ENCODE results near the gene DNAH11.

DNAH11 gene

GRCh38 chr7:21771266-21771665 is 228.4 kb downstream of the DNAH11 start:
- H3K4me1 ChIP-seq, result peaks cover 0 to 35% (median 12%) of the 10 kb centered on the region in 10 experiments; a peak in 13 of 20 replicates
- H3K9me3 ChIP-seq (replicated peaks in 1 of 11), result no peaks in the 10 kb centered on the region
- H3K27me3 ChIP-seq, result no peaks in the 10 kb centered on the region
- H3K36me3 ChIP-seq, result no peaks in the 10 kb centered on the region
- peak overlapping the region in 2 of 11 experiments; percentile 18 to 56; a peak in 5 of 22 replicates for H3K4me2 ChIP-seq
- H3K27ac ChIP-seq, result no peak overlapping the region
- TF ChIP-seq Cebpa-rat (IDR thresholded peaks at IDR 0.05), result no peak
- no peaks in the 10 kb centered on the region for H4K20me1 ChIP-seq
- no peak overlapping the region for H3K9ac ChIP-seq
- H3K4me3 ChIP-seq, result no peak overlapping the region

- H3K4me2 ChIP-seq, result peak overlapping the region in 9 of 11 experiments; percentile 8 to 59 (median 39); a peak in 16 of 22 replicates
- H3K36me3 ChIP-seq, result no peaks in the 10 kb centered on the region
These were observed 229.2 kb downstream of the DNAH11 start for GRCh38 chr7:21771906-21772610.

DNA sequence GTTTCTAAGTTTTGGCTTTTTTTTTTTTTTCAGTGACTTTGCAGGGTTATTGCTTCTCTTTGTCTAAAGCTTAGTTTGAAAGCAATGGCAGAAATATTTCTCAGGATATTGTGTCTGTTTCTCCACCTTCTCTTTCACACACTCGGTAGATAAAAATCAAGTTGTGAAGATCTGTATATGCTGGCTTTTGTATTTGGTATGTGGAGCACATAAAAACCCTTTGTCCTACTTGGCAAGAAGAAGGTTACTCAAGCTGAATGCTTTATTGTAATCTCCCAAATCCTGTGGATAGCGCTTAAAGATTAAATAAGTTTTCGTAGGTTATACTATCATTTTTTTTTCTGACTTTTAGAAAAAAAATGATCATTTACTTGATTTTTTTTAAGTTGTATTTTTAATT is 230.5 kb downstream of the DNAH11 start:
- TF ChIP-seq Cebpa-rat (IDR thresholded peaks at IDR 0.05), result no peak

More at GRCh38 chr7:21771906-21772610, 229.2 kb downstream of the DNAH11 start:
- Histone ChIP-seq H3K9me3 (replicated peaks in 1 of 11) (no peaks in the 10 kb centered on the region), H3K9ac (no peak overlapping the region), H4K20me1 (no peaks in the 10 kb centered on the region), H3K27me3 (no peaks in the 10 kb centered on the region), H3K27ac (no peak overlapping the region), H3K4me3 (no peak overlapping the region), H3K4me1 (peaks cover 0 to 27% (median 11%) of the 10 kb centered on the region in 10 experiments; a peak in 13 of 20 replicates)
- no peak for TF ChIP-seq Cebpa-rat (IDR thresholded peaks at IDR 0.05)

GRCh38 chr7:21777921-21778320 is 235.1 kb downstream of the DNAH11 start:
- Histone ChIP-seq H3K4me2 (peak overlapping the region in 2 of 11 experiments; percentile 43 to 44; a peak in 2 of 22 replicates), H3K9me3 (replicated peaks in 1 of 11) (no peaks in the 10 kb centered on the region), H3K27me3 (no peaks in the 10 kb centered on the region), H3K27ac (no peak overlapping the region), H3K4me3 (no peak overlapping the region), H3K36me3 (no peaks in the 10 kb centered on the region), H3K9ac (no peak overlapping the region), H3K4me1 (peaks cover 0 to 10% (median 0%) of the 10 kb centered on the region in 10 experiments; a peak in 4 of 20 replicates), H4K20me1 (no peaks in the 10 kb centered on the region)
- no peak for TF ChIP-seq Cebpa-rat (IDR thresholded peaks at IDR 0.05)

More for the DNA sequence above, 230.5 kb downstream of the DNAH11 start:
- Histone ChIP-seq H3K4me3 (no peak overlapping the region), H3K4me2 (no peak overlapping the region), H4K20me1 (no peaks in the 10 kb centered on the region), H3K27me3 (no peaks in the 10 kb centered on the region), H3K36me3 (no peaks in the 10 kb centered on the region), H3K4me1 (peaks cover 4 to 18% (median 8%) of the 10 kb centered on the region in 10 experiments; a peak in 16 of 20 replicates), H3K9ac (no peak overlapping the region), H3K9me3 (replicated peaks in 1 of 11) (no peaks in the 10 kb centered on the region), H3K27ac (no peak overlapping the region)

DNA sequence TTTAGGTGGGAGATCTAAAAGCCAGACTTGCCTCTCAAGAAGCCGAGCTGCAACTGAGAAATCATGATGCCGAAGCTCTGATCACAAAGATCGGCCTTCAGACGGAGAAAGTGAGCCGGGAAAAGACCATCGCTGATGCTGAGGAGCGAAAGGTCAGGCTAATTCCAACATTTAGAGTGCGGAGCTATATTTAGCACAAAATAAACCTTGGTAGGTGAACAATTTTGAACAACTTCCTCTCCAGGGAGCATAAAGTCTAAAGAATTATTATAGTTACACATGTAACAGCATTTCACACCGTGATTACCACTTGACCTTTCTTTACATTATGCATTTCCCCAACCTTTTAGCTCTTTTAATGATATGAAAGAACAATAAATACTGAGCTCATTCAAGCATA is 236.1 kb downstream of the DNAH11 start:
- no peaks in the 10 kb centered on the region for H3K27me3 ChIP-seq
- no peak overlapping the region for H3K27ac ChIP-seq
- no peaks in the 10 kb centered on the region for H3K36me3 ChIP-seq
- H3K9ac ChIP-seq, result no peak overlapping the region
- H3K4me1 ChIP-seq, result peaks cover 0 to 10% (median 0%) of the 10 kb centered on the region in 10 experiments; a peak in 4 of 20 replicates
- H3K4me2 ChIP-seq, result no peak overlapping the region
- H4K20me1 ChIP-seq, result no peaks in the 10 kb centered on the region
- H3K9me3 ChIP-seq (replicated peaks in 1 of 11), result no peaks in the 10 kb centered on the region
- TF ChIP-seq Cebpa-rat (IDR thresholded peaks at IDR 0.05), result no peak
- no peak overlapping the region for H3K4me3 ChIP-seq

DNA sequence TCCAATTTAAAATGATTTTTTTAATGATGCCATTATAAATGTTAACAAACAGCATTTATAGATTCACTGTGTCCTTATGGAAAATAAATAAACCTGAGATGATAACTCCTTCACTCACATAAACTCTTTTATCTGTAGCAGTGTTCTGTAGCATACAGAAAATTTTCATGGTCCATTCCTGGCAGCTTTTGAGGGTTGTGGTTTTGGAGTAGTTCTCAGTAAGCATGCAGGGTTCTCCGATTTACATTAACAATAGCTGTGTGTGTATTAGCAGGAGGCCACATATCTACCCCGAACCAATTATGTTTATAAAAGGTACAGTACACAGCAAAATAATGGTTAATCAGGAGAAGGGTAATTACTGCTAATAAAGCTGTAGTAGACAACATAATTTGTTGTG is 240.2 kb downstream of the DNAH11 start:
- no peaks in the 10 kb centered on the region for H3K27me3 ChIP-seq
- H3K27ac ChIP-seq, result no peak overlapping the region
- H3K4me3 ChIP-seq, result no peak overlapping the region
- H3K4me1 ChIP-seq, result peaks cover 0 to 6% (median 0%) of the 10 kb centered on the region in 10 experiments; a peak in 4 of 20 replicates
- no peak overlapping the region for H3K4me2 ChIP-seq
- no peaks in the 10 kb centered on the region for H3K36me3 ChIP-seq
- no peaks in the 10 kb centered on the region for H4K20me1 ChIP-seq
- no peaks in the 10 kb centered on the region for H3K9me3 ChIP-seq (replicated peaks in 1 of 11)
- no peak for TF ChIP-seq Cebpa-rat (IDR thresholded peaks at IDR 0.05)
- no peak overlapping the region for H3K9ac ChIP-seq

- Histone ChIP-seq H3K27me3 (no peaks in the 10 kb centered on the region), H3K4me2 (no peak overlapping the region), H3K4me3 (no peak overlapping the region), H3K4me1 (no peaks in the 10 kb centered on the region), H3K27ac (no peak overlapping the region), H3K36me3 (no peaks in the 10 kb centered on the region), H3K9ac (no peak overlapping the region), H3K9me3 (replicated peaks in 1 of 11) (no peaks in the 10 kb centered on the region), H4K20me1 (no peaks in the 10 kb centered on the region)
- no peak for TF ChIP-seq Cebpa-rat (IDR thresholded peaks at IDR 0.05)
These were observed 242.2 kb downstream of the DNAH11 start for GRCh38 chr7:21784989-21785388.

DNA sequence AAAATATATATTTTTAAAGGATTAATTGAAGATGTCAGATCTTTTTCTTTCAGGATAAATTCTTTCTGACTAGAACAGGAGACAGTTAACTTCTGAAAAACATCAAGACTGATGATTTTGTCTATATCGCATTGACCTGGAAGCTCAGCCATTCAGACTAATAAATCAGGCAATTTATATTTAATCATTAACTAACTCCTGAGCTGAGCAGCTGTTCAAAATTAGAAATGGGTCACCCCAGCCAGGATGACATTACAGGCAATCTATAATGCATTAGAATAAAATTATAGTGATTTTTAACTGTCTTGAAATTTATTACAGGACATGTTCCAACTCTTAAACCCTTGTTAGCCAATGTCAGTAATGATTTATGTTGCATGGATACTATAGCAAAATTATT is 263.0 kb downstream of the DNAH11 start:
- peaks cover 0 to under 1% (median 0%) of the 10 kb centered on the region in 11 experiments; a peak in 1 of 22 replicates for H3K9me3 ChIP-seq (replicated peaks in 1 of 11)
- H3K4me1 ChIP-seq, result no peaks in the 10 kb centered on the region
- no peak overlapping the region for H3K27ac ChIP-seq
- no peaks in the 10 kb centered on the region for H3K27me3 ChIP-seq
- no peak for TF ChIP-seq Cebpa-rat (IDR thresholded peaks at IDR 0.05)
- H4K20me1 ChIP-seq, result no peaks in the 10 kb centered on the region
- H3K4me2 ChIP-seq, result no peak overlapping the region
- no peak overlapping the region for H3K9ac ChIP-seq
- H3K36me3 ChIP-seq, result no peaks in the 10 kb centered on the region
- no peak overlapping the region for H3K4me3 ChIP-seq

DNA sequence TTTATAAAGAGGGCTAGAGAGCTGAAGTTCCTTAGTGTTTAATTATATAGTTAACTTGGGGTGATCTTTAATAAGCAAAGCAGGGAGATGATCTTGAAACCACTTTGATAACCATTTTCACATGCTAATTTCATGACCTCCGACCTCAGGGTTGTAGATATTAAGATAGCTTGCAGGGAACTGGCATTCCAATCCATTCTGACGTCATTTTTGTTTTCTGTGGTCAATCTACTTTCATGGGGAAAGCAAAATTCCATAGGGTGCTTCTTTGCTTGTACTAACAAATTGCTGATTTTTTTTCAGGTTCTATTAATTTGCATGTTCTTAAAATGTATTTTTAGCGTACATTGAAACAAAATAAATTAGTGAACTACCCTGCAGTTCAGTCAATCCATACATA is 263.5 kb downstream of the DNAH11 start:
- H3K27ac ChIP-seq, result no peak overlapping the region; a peak in 1 of 22 replicates
- no peak overlapping the region for H3K9ac ChIP-seq
- H3K36me3 ChIP-seq, result no peaks in the 10 kb centered on the region
- no peaks in the 10 kb centered on the region for H3K4me1 ChIP-seq
- no peaks in the 10 kb centered on the region for H4K20me1 ChIP-seq
- H3K4me3 ChIP-seq, result no peak overlapping the region
- no peak overlapping the region for H3K4me2 ChIP-seq
- H3K9me3 ChIP-seq (replicated peaks in 1 of 11), result no peaks in the 10 kb centered on the region
- H3K27me3 ChIP-seq, result no peaks in the 10 kb centered on the region
- no peak for TF ChIP-seq Cebpa-rat (IDR thresholded peaks at IDR 0.05)

DNA sequence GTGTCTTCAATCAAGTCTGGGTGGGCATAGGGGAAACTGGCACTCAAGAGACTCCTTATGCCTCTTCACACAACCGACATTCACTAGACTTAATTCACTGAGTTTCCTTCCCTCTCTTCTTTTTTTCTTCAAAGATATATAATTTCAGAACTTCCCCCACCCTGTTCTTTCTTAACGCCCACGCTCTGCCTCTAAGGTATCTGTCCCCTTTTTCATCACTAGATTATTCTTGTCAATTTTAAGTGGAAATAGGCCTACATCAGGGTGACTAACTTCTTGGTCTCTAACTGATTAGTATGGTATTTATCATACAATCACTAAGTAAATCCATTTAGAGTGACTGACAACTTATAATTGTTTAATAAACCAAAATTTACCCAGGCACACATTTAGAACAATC is 276.2 kb downstream of the DNAH11 start:
- H3K27ac ChIP-seq, result no peak overlapping the region
- H3K36me3 ChIP-seq, result no peaks in the 10 kb centered on the region
- no peaks in the 10 kb centered on the region for H4K20me1 ChIP-seq

More for the DNA sequence above, 276.2 kb downstream of the DNAH11 start:
- Histone ChIP-seq H3K4me3 (no peak overlapping the region), H3K9ac (no peak overlapping the region), H3K27me3 (no peaks in the 10 kb centered on the region), H3K4me2 (no peak overlapping the region), H3K9me3 (replicated peaks in 1 of 11) (no peaks in the 10 kb centered on the region), H3K4me1 (no peaks in the 10 kb centered on the region)
- no peak for TF ChIP-seq Cebpa-rat (IDR thresholded peaks at IDR 0.05)
